Measurements from ENCODE around the gene EDC4. TPM values are rescaled to one million over a fixed set of nuclear protein-coding genes. Genes with fewer than 3 reads are reported as not detected.
A peak's percentile ranks its signal among the peaks of the same experiment; 100 is the strongest.

The EDC4 gene
- total and polyA plus RNA-seq, 2 of the 13 experiments (the other 11 are each of a cell fraction or from before 2014, with no cell fraction given), result 51.4 to 59.1 TPM

DNA sequence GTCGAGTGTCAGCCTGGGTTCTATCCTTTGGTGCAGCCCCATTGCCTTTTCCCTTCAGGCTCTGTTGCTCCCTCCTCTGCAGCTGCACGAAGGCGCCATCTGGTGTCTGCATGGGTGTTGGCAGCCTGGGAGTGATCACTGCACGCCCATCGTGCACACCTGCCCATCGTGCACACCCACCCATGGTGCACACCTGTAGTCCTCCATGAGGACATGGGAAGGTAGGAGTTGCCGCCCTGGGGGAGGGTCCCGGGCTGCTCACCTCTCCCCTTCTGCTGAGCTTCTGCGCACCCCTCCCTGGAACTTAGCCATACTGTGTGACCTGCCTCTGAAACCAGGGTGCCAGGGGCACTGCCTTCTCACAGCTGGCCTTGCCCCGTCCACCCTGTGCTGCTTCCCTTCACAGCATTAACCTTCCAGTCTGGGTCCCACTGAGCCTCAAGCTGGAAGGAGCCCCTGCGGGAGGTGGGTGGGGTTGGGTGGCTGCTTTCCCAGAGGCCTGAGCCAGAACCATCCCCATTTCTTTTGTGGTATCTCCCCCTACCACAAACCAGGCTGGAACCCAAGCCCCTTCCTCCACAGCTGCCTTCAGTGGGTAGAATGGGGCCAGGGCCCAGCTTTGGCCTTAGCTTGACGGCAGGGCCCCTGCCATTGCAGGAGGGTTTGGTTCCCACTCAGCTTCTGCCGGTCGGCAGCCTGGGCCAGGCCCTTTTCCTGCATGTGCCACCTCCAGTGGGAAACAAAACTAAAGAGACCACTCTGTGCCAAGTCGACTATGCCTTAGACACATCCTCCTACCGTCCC, 55.9 kb downstream of the EDC4 start (continued):
- TF ChIP-seq UBTF (CRISPR knock-in tag; IDR thresholded peaks at IDR 0.05) (peak; percentile 49; the same call in 1 of the 2 replicates), ZNF713 (CRISPR knock-in tag; IDR thresholded peaks at IDR 0.05) (0 out of 2 replicates have a peak, but pooled peaks have one; percentile 92), HOXA3 (CRISPR knock-in tag; IDR thresholded peaks at IDR 0.05) (peak; percentile 9; the same call in 1 of the 2 replicates), SIN3B (IDR thresholded peaks at IDR 0.05; ENCODE audit: low read length) (peak; percentile 37; the same call in 1 of the 2 replicates), ZBTB43 (CRISPR knock-in tag; conservative IDR thresholded peaks at IDR 0.05) (peak; percentile 62; the same call in 1 of the 2 replicates), TERF1 (CRISPR knock-in tag; IDR thresholded peaks at IDR 0.05) (no peak), YY1 (IDR thresholded peaks at IDR 0.05; ENCODE audit: insufficient read depth, insufficient replicate concordance, low read depth, low read length) (peak; percentile 24), MAZ (IDR thresholded peaks at IDR 0.05; ENCODE audit: borderline replicate concordance, low read depth, low read length) (no peak), MAZ (CRISPR knock-in tag; IDR thresholded peaks at IDR 0.05; ENCODE audit: low read depth) (peak; percentile 63; the same call in 1 of the 2 replicates), RBM39 (IDR thresholded peaks at IDR 0.05; ENCODE audit: low read depth, low read length, poor library complexity, severe bottlenecking) (peak; percentile 80), SUZ12 (IDR thresholded peaks at IDR 0.05; ENCODE audit: low read depth, low read length) (0 out of 2 replicates have a peak, but pooled peaks have one; percentile 12), ZNF225 (CRISPR knock-in tag; IDR thresholded peaks at IDR 0.05) (0 out of 2 replicates have a peak, but pooled peaks have one; percentile 31), BORCS8-MEF2B (CRISPR knock-in tag; IDR thresholded peaks at IDR 0.05) (0 out of 2 replicates have a peak, but pooled peaks have one; percentile 34), ZNF572 (CRISPR knock-in tag; IDR thresholded peaks at IDR 0.05) (0 out of 2 replicates have a peak, but pooled peaks have one; percentile 39), HMGXB4 (CRISPR knock-in tag; IDR thresholded peaks at IDR 0.05; ENCODE audit: borderline replicate concordance in 1 of 2, low read depth in 1 of 2) (peak; percentile 60; a peak in 3 of 4 replicates), ZNF619 (CRISPR knock-in tag; IDR thresholded peaks at IDR 0.05) (peak; percentile 28; the same call in 1 of the 2 replicates), MIXL1 (CRISPR knock-in tag; IDR thresholded peaks at IDR 0.05) (peak; percentile 47; the same call in 1 of the 2 replicates)
- TF ChIP-seq, protein P1, sequence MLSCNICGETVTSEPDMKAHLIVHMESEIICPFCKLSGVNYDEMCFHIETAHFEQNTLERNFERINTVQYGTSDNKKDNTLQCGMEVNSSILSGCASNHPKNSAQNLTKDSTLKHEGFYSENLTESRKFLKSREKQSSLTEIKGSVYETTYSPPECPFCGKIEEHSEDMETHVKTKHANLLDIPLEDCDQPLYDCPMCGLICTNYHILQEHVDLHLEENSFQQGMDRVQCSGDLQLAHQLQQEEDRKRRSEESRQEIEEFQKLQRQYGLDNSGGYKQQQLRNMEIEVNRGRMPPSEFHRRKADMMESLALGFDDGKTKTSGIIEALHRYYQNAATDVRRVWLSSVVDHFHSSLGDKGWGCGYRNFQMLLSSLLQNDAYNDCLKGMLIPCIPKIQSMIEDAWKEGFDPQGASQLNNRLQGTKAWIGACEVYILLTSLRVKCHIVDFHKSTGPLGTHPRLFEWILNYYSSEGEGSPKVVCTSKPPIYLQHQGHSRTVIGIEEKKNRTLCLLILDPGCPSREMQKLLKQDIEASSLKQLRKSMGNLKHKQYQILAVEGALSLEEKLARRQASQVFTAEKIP (CRISPR knock-in tag; IDR thresholded peaks at IDR 0.05; ENCODE audit: borderline replicate concordance), result no peak
